Occipital lobe (tissue), 2 donors: ENCODE results near the gene ADI1. TPM values are rescaled to one million over a fixed set of nuclear protein-coding genes. Genes with fewer than 3 reads are reported as not detected.

Experiments used
- DNase-seq: peaks from one replicate; lab custom pipeline; 2025; lab: John Stamatoyannopoulos, UW
- total RNA-seq: library from RNA; depleted of rRNA; stranded (reverse); fragments of >200 nt; gene quantifications from one replicate; pipeline ENCODE4 v1.2.3, GENCODE V29; 2014

The ADI1 gene
- 15.4 TPM for total RNA-seq

- peak; percentile 74 for DNase-seq
These were observed at the start of gene ADI1 for GRCh38 chr2:3519255-3520205. Gene ADI1 (minus strand): TSS chr2:3519531. CDS start chr2:3519487, 44 bp downstream.

DNA sequence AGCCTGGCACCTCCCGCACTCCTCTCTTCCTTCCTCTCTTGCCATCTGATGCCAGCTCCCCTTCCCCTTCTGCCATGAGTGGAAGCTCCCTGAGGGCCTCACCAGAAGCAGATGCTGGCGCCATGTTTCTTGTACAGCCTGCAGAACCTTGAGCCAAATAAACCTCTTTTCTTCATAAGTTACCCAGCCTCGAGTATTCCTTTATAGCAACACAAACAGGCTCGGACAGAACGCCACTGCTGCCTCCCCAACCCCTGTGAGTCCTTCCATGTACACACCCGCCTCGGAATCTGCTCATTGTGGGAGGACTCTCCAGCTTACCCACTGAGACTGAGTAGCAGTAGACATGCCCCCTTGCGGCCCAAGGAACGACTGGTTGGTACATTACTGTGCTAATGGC is 47.5 kb upstream of the ADI1 start:
- DNase-seq: no peak

DNA sequence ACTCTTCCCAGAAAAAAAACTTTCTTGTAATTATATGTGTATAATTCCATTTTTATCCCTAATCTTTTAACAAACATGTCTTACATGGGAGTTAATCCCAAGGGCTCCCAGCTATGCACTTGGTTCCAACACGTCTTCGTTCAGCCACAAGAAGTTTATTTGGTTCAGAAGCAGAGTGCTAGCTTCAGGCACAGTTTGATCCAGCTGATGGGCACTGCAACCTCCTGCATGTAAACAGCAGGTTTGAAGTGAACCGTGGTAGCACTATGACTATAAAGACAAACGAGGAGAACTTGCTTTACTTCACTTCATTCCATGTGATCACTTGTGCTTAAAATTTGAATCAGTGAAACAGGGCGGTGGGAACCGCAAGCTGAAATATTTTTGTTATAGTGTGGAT is 45.8 kb upstream of the ADI1 start:
- DNase-seq: no peak

DNA sequence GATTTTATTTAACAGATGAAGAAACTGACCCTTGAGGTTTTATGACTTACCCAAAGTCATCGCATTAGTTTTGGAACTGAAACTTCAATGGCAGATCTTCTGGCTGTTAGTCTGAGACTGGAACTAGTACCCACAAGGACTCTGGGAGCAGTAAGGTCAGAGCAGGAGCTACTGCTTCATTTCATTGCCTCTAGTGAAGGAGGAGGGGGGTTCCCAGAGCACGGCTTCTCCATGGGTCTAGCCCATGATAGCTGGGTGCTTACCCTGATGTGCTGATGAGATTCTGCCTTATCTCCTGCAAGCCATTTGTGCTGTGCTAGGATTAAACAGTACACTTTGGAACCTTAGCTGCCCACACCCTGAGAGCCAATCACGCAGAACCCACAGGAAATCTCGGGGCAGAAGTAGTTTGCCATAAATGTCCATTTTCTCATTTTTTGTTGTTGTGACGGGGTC is 44.2 kb upstream of the ADI1 start:
- no peak for DNase-seq

DNA sequence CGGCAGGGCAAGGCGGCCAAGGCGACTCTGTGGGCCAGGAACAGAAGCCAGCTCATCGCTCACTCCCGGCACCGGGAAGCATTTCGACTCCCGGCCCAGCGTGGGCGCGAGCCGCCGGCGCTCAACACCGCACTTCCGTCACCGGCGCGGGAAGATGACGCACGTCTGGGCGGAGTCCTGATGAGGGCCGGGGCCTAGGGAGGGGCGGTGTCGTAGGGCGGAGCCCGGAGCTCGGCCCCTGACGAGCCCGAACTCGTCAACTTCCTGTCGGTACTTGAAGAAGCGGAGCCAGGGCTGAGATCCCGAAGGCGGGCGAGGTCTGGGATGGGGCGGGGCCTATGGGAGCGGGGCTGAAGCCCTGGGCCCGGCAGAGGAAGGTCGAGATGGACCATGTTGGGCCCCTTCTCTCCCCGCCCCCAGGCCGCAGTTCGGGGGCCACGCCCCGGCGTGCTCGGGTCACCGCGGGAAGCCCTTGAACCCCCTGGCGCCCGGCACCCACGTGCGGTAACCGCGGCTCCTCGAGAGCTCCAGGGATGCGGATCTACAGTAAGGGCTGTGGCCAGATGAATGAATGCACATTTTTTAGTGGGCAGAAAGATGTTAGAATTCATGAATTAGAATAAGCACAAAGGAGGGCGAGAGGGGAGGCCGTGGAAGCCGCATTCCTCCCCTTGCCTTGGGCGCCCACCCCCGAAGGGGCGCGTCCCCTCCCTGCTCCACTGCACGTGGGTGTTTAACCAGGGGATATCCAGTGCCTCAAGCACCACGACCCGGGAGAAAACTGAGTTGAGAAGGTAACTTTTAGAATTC is 39.1 kb upstream of the ADI1 start, which contains the start of gene RNASEH1:
Gene RNASEH1, minus strand, starts transcription at position 129 of the 810 bp plus-strand sequence. Its CDS starts 73 bp downstream, at position 56.
- DNase-seq: peak; percentile 97

- DNase-seq: no peak
These were observed 38.4 kb upstream of the ADI1 start for GRCh38 chr2:3557639-3558204.

GRCh38 chr2:3553946-3554345 is 34.6 kb upstream of the ADI1 start:
- DNase-seq: no peak

- no peak for DNase-seq
These were observed 28.6 kb upstream of the ADI1 start for GRCh38 chr2:3547915-3548314.

- no peak for DNase-seq
These were observed 26.6 kb upstream of the ADI1 start for GRCh38 chr2:3545788-3546478.

- DNase-seq: no peak
These were observed 23.8 kb upstream of the ADI1 start for GRCh38 chr2:3543023-3543683.

DNA sequence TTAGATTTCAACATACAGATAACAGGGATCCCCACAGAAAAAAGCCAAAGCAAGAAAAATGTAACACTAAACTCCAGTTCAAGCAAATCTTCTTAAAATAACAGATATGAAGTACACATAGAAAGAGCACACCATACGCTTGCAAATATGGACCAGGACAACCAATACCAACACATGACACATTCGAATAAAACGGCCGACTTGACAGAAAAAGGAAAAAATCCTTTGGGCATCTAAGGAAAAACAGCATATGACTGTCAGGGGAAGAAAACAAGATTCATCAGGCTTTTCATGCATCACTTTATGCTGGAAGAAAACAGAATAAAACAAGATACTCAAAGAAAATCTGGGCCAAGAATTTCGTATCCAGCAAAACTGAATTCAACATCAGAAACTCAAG is 22.8 kb upstream of the ADI1 start:
- no peak for DNase-seq

DNA sequence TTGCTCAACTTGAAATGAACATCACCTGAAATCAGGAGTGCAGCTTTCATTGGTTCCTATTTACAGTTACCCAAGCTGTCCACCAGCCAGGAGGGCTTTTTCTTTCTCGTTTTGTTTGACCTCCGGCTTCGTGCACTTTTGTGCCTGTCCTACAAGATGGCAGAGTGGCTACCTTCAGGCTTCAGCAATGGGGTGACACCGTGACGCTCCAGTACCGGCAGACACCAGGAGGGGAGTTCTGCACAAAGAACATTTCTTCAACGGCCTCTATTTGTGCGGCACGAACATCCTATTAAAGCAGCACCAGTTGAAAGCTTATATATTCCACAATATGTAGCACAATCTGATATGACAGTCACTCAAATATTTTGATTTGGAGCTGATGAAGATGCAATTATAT is 20.5 kb upstream of the ADI1 start:
- no peak for DNase-seq

- no peak for DNase-seq
These were observed 17.6 kb upstream of the ADI1 start for GRCh38 chr2:3536682-3537632.

DNA sequence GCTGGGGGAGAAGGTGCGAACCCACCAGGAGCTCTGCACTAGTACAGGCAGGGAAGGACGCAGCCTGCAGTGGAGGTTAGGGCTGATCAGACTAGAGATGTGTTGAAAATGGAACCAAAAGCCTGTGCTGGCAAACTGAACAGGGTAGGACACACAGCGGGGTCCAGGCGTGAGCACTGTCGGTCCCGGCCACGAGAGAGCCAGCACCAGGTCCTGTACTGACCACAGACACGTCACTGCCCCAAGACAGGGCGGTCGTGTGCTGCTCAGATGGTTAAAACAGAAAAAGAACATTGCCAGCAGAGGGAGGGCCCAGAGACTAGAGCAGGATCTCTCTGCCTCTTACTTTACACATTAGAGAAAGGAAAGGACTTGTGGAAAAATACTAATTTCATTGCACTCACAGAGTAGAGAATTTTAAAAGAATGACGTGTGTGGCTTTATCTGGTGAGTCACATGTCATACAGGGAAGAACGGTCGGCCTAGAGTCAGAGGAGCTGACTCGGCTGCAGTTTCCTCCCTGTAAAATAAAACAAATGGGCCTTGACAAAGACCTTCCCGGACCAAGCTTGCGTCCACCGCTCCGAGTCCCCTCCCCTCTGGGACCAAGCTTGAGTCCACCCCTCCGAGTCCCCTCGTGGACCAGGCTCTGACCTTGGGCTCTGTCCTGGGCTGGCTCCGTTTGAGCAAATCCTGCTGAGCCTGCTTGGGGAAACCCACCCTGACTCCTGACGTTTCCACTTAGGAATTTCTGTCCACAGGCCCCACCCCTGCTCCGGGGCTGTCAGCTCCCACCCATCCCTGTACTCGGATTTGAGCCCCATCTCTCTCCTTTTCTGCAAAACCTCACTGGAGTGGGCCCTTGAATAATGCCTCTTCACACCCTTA is 16.7 kb upstream of the ADI1 start:
- peak; percentile 35 for DNase-seq

DNA sequence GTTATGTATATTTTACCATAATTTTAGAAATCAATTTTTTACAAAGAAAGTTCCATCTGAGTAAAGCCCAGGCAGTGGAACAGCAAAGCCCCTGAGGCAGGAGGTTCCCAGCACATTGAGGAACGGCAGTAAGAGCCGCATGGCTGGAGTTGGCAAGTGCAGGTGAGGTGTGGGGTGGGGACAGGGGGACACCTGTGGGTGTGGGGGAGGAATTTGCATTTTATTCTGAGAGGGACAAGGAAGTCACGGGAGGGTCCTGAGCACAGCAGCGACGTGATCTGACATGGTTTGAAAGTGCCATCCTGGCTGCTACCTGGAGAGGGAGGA is 16.1 kb upstream of the ADI1 start:
- DNase-seq: no peak

DNA sequence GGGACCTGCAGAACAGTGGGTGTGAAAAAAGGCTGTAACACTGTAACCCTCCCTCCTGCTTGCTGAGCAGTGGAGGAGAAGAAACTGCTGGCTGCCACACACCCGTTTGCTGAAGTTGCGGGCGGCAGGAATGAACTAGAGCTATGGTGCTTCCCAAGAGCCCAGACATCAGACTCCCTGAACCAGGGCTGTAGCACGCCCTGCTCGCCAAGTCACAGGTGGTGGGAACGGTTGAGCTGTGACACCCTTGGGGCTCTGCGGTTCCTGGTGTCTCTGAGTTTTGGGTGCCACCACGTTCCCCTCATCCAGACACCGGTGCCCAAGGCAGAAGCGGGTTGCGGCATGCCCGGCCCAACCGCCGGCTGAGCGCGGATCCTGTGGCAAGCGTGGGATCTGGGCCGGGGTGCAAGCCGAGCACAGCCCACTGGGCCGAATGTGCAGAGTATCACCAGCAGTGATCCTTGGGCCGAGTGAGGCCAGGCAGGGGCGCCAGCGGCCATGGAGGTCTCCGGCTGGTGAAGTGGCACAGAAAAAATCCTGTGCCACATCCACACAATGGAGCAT is 15.0 kb upstream of the ADI1 start:
- no peak for DNase-seq

- DNase-seq: no peak
These were observed 14.5 kb upstream of the ADI1 start for GRCh38 chr2:3533836-3534235.

- DNase-seq: no peak
These were observed 13.6 kb upstream of the ADI1 start for GRCh38 chr2:3532941-3533340.
